ENCODE measurements around the gene NEXMIF.

DNA sequence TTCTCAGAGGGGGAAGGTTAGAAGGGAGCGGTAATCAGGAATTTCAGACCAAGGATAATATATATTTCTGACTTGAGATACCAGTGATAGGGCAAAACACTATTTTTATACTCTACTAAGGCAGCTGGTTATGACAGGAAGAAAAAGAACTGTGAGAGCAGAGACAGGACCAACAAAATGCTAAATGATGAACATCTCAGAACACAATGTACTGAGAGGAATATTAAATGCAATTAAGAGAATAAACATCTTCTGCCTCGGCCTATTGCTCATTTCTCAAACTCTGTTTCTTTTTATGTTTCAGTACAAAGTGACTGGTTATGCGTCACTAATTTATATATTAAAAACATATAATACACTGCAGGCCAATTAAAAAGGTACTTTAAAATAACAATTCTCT is 188.8 kb downstream of the NEXMIF start:
- TF ChIP-seq, protein P1, sequence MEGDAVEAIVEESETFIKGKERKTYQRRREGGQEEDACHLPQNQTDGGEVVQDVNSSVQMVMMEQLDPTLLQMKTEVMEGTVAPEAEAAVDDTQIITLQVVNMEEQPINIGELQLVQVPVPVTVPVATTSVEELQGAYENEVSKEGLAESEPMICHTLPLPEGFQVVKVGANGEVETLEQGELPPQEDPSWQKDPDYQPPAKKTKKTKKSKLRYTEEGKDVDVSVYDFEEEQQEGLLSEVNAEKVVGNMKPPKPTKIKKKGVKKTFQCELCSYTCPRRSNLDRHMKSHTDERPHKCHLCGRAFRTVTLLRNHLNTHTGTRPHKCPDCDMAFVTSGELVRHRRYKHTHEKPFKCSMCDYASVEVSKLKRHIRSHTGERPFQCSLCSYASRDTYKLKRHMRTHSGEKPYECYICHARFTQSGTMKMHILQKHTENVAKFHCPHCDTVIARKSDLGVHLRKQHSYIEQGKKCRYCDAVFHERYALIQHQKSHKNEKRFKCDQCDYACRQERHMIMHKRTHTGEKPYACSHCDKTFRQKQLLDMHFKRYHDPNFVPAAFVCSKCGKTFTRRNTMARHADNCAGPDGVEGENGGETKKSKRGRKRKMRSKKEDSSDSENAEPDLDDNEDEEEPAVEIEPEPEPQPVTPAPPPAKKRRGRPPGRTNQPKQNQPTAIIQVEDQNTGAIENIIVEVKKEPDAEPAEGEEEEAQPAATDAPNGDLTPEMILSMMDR (optimal IDR thresholded peaks at IDR 0.05 in 1 of 3, IDR thresholded peaks at IDR 0.05 in 1 of 3, conservative IDR thresholded peaks at IDR 0.05 in 1 of 3; ENCODE audit: extremely low read depth in 1 of 3, insufficient read depth in 2 of 3, low read length in 3 of 3), result no peak
- TF ChIP-seq EZH2 (IDR thresholded peaks at IDR 0.05; ENCODE audit: low read length), result no peak
